ENCODE measurements around the gene PON3.
A peak's percentile ranks its signal among the peaks of the same experiment; 100 is the strongest.

The PON3 gene

GRCh38 chr7:95404316-95404865, 8.2 kb upstream of the PON3 start:
- in situ Hi-C loops (cut with MboI; ENCODE audit: low sequenced_read_pairs, unreplicated experiment), result no loop called here
- no peak for TF ChIP-seq CTCF (IDR thresholded peaks at IDR 0.05; ENCODE audit: borderline replicate concordance, control extremely low read depth, extremely low read depth, insufficient read depth, missing control alignments)
- no peak for DNase-seq (ENCODE audit: low spot score)

GRCh38 chr7:95398155-95398940, 2.2 kb upstream of the PON3 start:
- in situ Hi-C loops (cut with MboI; ENCODE audit: low sequenced_read_pairs, unreplicated experiment), result no loop called here
- TF ChIP-seq CTCF (IDR thresholded peaks at IDR 0.05; ENCODE audit: borderline replicate concordance, control extremely low read depth, extremely low read depth, insufficient read depth, missing control alignments), result no peak
- no peak for DNase-seq (ENCODE audit: low spot score)

- DNase-seq (ENCODE audit: low spot score), result no peak
- no peak for TF ChIP-seq CTCF (IDR thresholded peaks at IDR 0.05; ENCODE audit: borderline replicate concordance, control extremely low read depth, extremely low read depth, insufficient read depth, missing control alignments)
- in situ Hi-C loops (cut with MboI; ENCODE audit: low sequenced_read_pairs, unreplicated experiment), result no loop called here
Observed at GRCh38 chr7:95397381-95397780, 1.2 kb upstream of the PON3 start.

GRCh38 chr7:95395755-95396135, 430 bp downstream of the PON3 start:
- in situ Hi-C loops (cut with MboI; ENCODE audit: low sequenced_read_pairs, unreplicated experiment), result no loop called here
- TF ChIP-seq CTCF (IDR thresholded peaks at IDR 0.05; ENCODE audit: borderline replicate concordance, control extremely low read depth, extremely low read depth, insufficient read depth, missing control alignments), result no peak
- DNase-seq (ENCODE audit: low spot score), result no peak

GRCh38 chr7:95394370-95394769, 1.8 kb downstream of the PON3 start:
- in situ Hi-C loops (cut with MboI; ENCODE audit: low sequenced_read_pairs, unreplicated experiment), result no loop called here
- DNase-seq (ENCODE audit: low spot score), result peak; percentile 15
- TF ChIP-seq CTCF (IDR thresholded peaks at IDR 0.05; ENCODE audit: borderline replicate concordance, control extremely low read depth, extremely low read depth, insufficient read depth, missing control alignments), result no peak

GRCh38 chr7:95391761-95392160, 4.4 kb downstream of the PON3 start:
- DNase-seq (ENCODE audit: low spot score), result no peak
- in situ Hi-C loops (cut with MboI; ENCODE audit: low sequenced_read_pairs, unreplicated experiment), result no loop called here
- no peak for TF ChIP-seq CTCF (IDR thresholded peaks at IDR 0.05; ENCODE audit: borderline replicate concordance, control extremely low read depth, extremely low read depth, insufficient read depth, missing control alignments)

Measured in GM13976 (cell line).